Tibial nerve (tissue), 4 donors: ENCODE results near the gene CAMKMT.

Source experiments
- CTCF ChIP-seq, 5 experiments: fragments of 200-600 bp in 3 of 5; fragments of 450-650 bp in 2 of 5; sonication (generic) in 3 of 5; IDR thresholded peaks; one replicate each; pipeline ENCODE4 v1.5.1; 2016 to 2019; ENCODE audit warnings: antibody characterized with exemption in 5 of 5, mild to moderate bottlenecking in 3 of 5, moderate library complexity in 2 of 5
- EP300 ChIP-seq, 2 donors: sonication (generic); formaldehyde crosslinking; IDR thresholded peaks; one replicate each; pipeline ENCODE4 v1.6.1; 2017; ENCODE audit warnings: antibody characterized with exemption in 2 of 2, mild to moderate bottlenecking in 1 of 2
- POLR2A ChIP-seq, 2 donors: fragments of 450-650 bp; IDR thresholded peaks; one replicate each; pipeline ENCODE4 v1.6.1; 2017; ENCODE audit warnings: antibody characterized with exemption in 2 of 2, mild to moderate bottlenecking in 2 of 2, moderate library complexity in 2 of 2

DNA sequence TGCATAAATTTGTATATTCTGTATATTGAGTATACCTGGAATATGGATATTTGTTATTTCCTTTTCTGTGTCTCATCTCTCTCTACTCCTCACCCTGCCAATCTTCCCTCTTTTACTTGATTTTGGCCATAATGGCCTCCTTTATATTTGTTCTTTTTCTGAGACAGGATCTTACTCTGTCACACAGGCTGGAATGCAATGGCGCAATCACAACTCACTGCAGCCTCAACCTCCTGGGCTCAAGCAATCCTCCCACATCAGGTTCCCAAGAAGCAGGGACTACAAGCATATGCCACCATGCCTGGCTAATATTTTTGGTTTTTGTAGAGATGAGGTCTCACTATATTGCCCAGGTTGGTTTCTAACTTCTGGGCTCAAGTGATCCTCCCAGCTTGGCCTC, 30.9 kb upstream of the CAMKMT start:
- TF ChIP-seq CTCF (IDR thresholded peaks at IDR 0.05) (no peak), POLR2A (IDR thresholded peaks at IDR 0.05) (no peak), EP300 (IDR thresholded peaks at IDR 0.05) (no peak)
